ENCODE data around the gene PSME3. TPM values are rescaled to one million over a fixed set of nuclear protein-coding genes. Genes with fewer than 3 reads are reported as not detected.

The PSME3 gene
- total and polyA plus RNA-seq, 2 of the 13 experiments (the other 11 are each of a cell fraction or from before 2014, with no cell fraction given), result 66.3 to 135 TPM

GRCh38 chr17:42791948-42792347 is 41.2 kb upstream of the PSME3 start (continued):
- TF ChIP-seq TOPORS (CRISPR knock-in tag; IDR thresholded peaks at IDR 0.05) (no peak), YY1 (IDR thresholded peaks at IDR 0.05; ENCODE audit: insufficient read depth, insufficient replicate concordance, low read depth, low read length) (no peak), ZNF138 (CRISPR knock-in tag; IDR thresholded peaks at IDR 0.05; ENCODE audit: low read depth) (no peak), ZSCAN21 (CRISPR knock-in tag; IDR thresholded peaks at IDR 0.05; ENCODE audit: borderline replicate concordance) (no peak), RFX5 (IDR thresholded peaks at IDR 0.05; ENCODE audit: low read depth, low read length) (no peak), ZNF672 (CRISPR knock-in tag; IDR thresholded peaks at IDR 0.05) (no peak), ZBTB43 (CRISPR knock-in tag; conservative IDR thresholded peaks at IDR 0.05) (no peak), GTF2F1 (IDR thresholded peaks at IDR 0.05; ENCODE audit: low read length) (no peak), FOXA1 (IDR thresholded peaks at IDR 0.05) (peak; percentile 60; the same call in 1 of the 2 replicates), FOXA1 (CRISPR knock-in tag; IDR thresholded peaks at IDR 0.05) (peak; percentile 65), ZSCAN5A (CRISPR knock-in tag; IDR thresholded peaks at IDR 0.05; ENCODE audit: borderline replicate concordance) (no peak), SOX5 (CRISPR knock-in tag; IDR thresholded peaks at IDR 0.05; ENCODE audit: borderline replicate concordance) (peak; percentile 14; the same call in 1 of the 2 replicates), MLXIP (CRISPR knock-in tag; IDR thresholded peaks at IDR 0.05; ENCODE audit: borderline replicate concordance) (no peak), KLF11 (CRISPR knock-in tag; IDR thresholded peaks at IDR 0.05) (no peak), ZNF382 (CRISPR knock-in tag; IDR thresholded peaks at IDR 0.05; ENCODE audit: borderline replicate concordance) (no peak), E2F2 (CRISPR knock-in tag; IDR thresholded peaks at IDR 0.05; ENCODE audit: borderline replicate concordance) (no peak), PHF8 (CRISPR knock-in tag; IDR thresholded peaks at IDR 0.05) (no peak), HDAC2 (CRISPR knock-in tag; IDR thresholded peaks at IDR 0.05) (peak; percentile 33; the same call in 1 of the 2 replicates), RARA (CRISPR knock-in tag; IDR thresholded peaks at IDR 0.05) (no peak; the same call in 1 of the 2 replicates), MBNL3 (CRISPR knock-in tag; conservative IDR thresholded peaks at IDR 0.05) (no peak)
- TF ChIP-seq, protein P1, sequence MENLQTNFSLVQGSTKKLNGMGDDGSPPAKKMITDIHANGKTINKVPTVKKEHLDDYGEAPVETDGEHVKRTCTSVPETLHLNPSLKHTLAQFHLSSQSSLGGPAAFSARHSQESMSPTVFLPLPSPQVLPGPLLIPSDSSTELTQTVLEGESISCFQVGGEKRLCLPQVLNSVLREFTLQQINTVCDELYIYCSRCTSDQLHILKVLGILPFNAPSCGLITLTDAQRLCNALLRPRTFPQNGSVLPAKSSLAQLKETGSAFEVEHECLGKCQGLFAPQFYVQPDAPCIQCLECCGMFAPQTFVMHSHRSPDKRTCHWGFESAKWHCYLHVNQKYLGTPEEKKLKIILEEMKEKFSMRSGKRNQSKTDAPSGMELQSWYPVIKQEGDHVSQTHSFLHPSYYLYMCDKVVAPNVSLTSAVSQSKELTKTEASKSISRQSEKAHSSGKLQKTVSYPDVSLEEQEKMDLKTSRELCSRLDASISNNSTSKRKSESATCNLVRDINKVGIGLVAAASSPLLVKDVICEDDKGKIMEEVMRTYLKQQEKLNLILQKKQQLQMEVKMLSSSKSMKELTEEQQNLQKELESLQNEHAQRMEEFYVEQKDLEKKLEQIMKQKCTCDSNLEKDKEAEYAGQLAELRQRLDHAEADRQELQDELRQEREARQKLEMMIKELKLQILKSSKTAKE (CRISPR knock-in tag; IDR thresholded peaks at IDR 0.05; ENCODE audit: borderline replicate concordance), result no peak
- TF ChIP-seq, protein P2, sequence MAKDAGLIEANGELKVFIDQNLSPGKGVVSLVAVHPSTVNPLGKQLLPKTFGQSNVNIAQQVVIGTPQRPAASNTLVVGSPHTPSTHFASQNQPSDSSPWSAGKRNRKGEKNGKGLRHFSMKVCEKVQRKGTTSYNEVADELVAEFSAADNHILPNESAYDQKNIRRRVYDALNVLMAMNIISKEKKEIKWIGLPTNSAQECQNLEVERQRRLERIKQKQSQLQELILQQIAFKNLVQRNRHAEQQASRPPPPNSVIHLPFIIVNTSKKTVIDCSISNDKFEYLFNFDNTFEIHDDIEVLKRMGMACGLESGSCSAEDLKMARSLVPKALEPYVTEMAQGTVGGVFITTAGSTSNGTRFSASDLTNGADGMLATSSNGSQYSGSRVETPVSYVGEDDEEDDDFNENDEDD (CRISPR knock-in tag; IDR thresholded peaks at IDR 0.05; ENCODE audit: borderline replicate concordance), result no peak

Measured in HepG2 (cell line).